HEK293 (cell line): Measurements from ENCODE around the gene MAD2L1BP.

Experiments
- BCL11A ChIP-seq: fragments of 450-650 bp; formaldehyde crosslinking; IDR thresholded peaks from 2 replicates; pipeline ENCODE4 v1.5.1; 2016; ENCODE audit warnings: low read depth, missing biosample characterization, missing genetic modification characterization
- KLF10 ChIP-seq: fragments of 450-650 bp; IDR thresholded peaks from 2 replicates; pipeline ENCODE4 v1.5.1; 2018; ENCODE audit warnings: missing biosample characterization, mild to moderate bottlenecking, missing genetic modification characterization
- MZF1 ChIP-seq: fragments of 450-650 bp; formaldehyde crosslinking; IDR thresholded peaks from 2 replicates; pipeline ENCODE4 v1.5.1; 2017; ENCODE audit warnings: missing biosample characterization, missing genetic modification characterization, borderline replicate concordance
- SETDB1 ChIP-seq: IDR thresholded peaks from one replicate; pipeline ENCODE4 v1.6.1; 2017; ENCODE audit warnings: mild to moderate bottlenecking, low read length, moderate library complexity, mixed read lengths; ENCODE audit not compliant: insufficient read length
- ZBTB1 ChIP-seq: fragments of 450-650 bp; formaldehyde crosslinking; IDR thresholded peaks from 2 replicates; pipeline ENCODE4 v1.5.1; 2016; ENCODE audit warnings: missing biosample characterization, missing genetic modification characterization
- ZBTB20 ChIP-seq: fragments of 450-650 bp; formaldehyde crosslinking; IDR thresholded peaks from 2 replicates; pipeline ENCODE4 v1.5.1; 2016; ENCODE audit warnings: missing biosample characterization, missing genetic modification characterization
- ZBTB21 ChIP-seq: fragments of 450-650 bp; formaldehyde crosslinking; IDR thresholded peaks from 2 replicates; pipeline ENCODE4 v1.5.1; 2017; ENCODE audit warnings: missing biosample characterization, missing genetic modification characterization
- ZBTB48 ChIP-seq: fragments of 450-650 bp; formaldehyde crosslinking; IDR thresholded peaks from 2 replicates; pipeline ENCODE4 v1.5.1; 2016; ENCODE audit warnings: missing biosample characterization, missing genetic modification characterization
- ZFHX2 ChIP-seq: fragments of 450-650 bp; formaldehyde crosslinking; conservative IDR thresholded peaks from 2 replicates; pipeline ENCODE4 v1.5.1; 2016; ENCODE audit warnings: missing biosample characterization, missing genetic modification characterization
- ZFP3 ChIP-seq: fragments of 450-650 bp; formaldehyde crosslinking; IDR thresholded peaks from 2 replicates; pipeline ENCODE4 v1.5.1; 2016; ENCODE audit warnings: low read depth, missing biosample characterization, missing genetic modification characterization
- ZFP37 ChIP-seq: fragments of 450-650 bp; formaldehyde crosslinking; IDR thresholded peaks from 2 replicates; pipeline ENCODE4 v1.5.1; 2016; ENCODE audit warnings: missing biosample characterization, missing genetic modification characterization
- ZNF121 ChIP-seq: fragments of 450-650 bp; formaldehyde crosslinking; IDR thresholded peaks from 2 replicates; pipeline ENCODE4 v1.5.1; 2016; ENCODE audit warnings: missing biosample characterization, missing genetic modification characterization
- ZNF157 ChIP-seq: fragments of 450-650 bp; formaldehyde crosslinking; IDR thresholded peaks from 2 replicates; pipeline ENCODE4 v1.5.1; 2016; ENCODE audit warnings: missing biosample characterization, missing genetic modification characterization
- ZNF175 ChIP-seq: fragments of 450-650 bp; formaldehyde crosslinking; IDR thresholded peaks from 2 replicates; pipeline ENCODE4 v1.5.1; 2016; ENCODE audit warnings: missing biosample characterization, missing genetic modification characterization
- ZNF19 ChIP-seq: fragments of 450-650 bp; formaldehyde crosslinking; IDR thresholded peaks from 2 replicates; pipeline ENCODE4; 2016; ENCODE audit warnings: missing biosample characterization, missing genetic modification characterization, low read depth
- ZNF214 ChIP-seq: fragments of 450-650 bp; formaldehyde crosslinking; IDR thresholded peaks from 2 replicates; pipeline ENCODE4 v1.5.1; 2017; ENCODE audit warnings: missing biosample characterization, mild to moderate bottlenecking, missing genetic modification characterization, borderline replicate concordance
- ZNF23 ChIP-seq: fragments of 450-650 bp; formaldehyde crosslinking; IDR thresholded peaks from 2 replicates; pipeline ENCODE4 v1.5.1; 2016; ENCODE audit warnings: missing biosample characterization, missing genetic modification characterization, borderline replicate concordance
- ZNF292 ChIP-seq: fragments of 450-650 bp; formaldehyde crosslinking; IDR thresholded peaks from 2 replicates; pipeline ENCODE4 v1.5.1; 2016; ENCODE audit warnings: low read depth, missing biosample characterization, missing genetic modification characterization, borderline replicate concordance
- ZNF302 ChIP-seq: fragments of 450-650 bp; formaldehyde crosslinking; IDR thresholded peaks from 2 replicates; pipeline ENCODE4 v1.5.1; 2016; ENCODE audit warnings: missing biosample characterization, missing genetic modification characterization, low read depth
- ZNF341 ChIP-seq: fragments of 450-650 bp; formaldehyde crosslinking; IDR thresholded peaks from 2 replicates; pipeline ENCODE4; 2016; ENCODE audit warnings: low read depth, missing biosample characterization, missing genetic modification characterization
- ZNF48 ChIP-seq: fragments of 450-650 bp; formaldehyde crosslinking; IDR thresholded peaks from 2 replicates; pipeline ENCODE4 v1.5.1; 2016; ENCODE audit warnings: missing biosample characterization, missing genetic modification characterization
- ZNF558 ChIP-seq: fragments of 450-650 bp; formaldehyde crosslinking; IDR thresholded peaks from 2 replicates; pipeline ENCODE4 v1.5.1; 2016; ENCODE audit warnings: missing biosample characterization, missing genetic modification characterization
- ZNF560 ChIP-seq: fragments of 450-650 bp; formaldehyde crosslinking; IDR thresholded peaks from 2 replicates; pipeline ENCODE4 v1.5.1; 2017; ENCODE audit warnings: missing biosample characterization, missing genetic modification characterization, borderline replicate concordance
- ZNF561 ChIP-seq: fragments of 450-650 bp; IDR thresholded peaks from 2 replicates; pipeline ENCODE4 v1.5.1; 2018; ENCODE audit warnings: missing biosample characterization, missing genetic modification characterization, borderline replicate concordance
- ZNF600 ChIP-seq: fragments of 450-650 bp; formaldehyde crosslinking; IDR thresholded peaks from 2 replicates; pipeline ENCODE4 v1.5.1; 2016; ENCODE audit warnings: missing biosample characterization, missing genetic modification characterization
- ZNF792 ChIP-seq: fragments of 450-650 bp; formaldehyde crosslinking; IDR thresholded peaks from 2 replicates; pipeline ENCODE4 v1.5.1; 2016; ENCODE audit warnings: missing biosample characterization, missing genetic modification characterization
- ZSCAN23 ChIP-seq: fragments of 450-650 bp; formaldehyde crosslinking; IDR thresholded peaks from 2 replicates; pipeline ENCODE4 v1.5.1; 2016; ENCODE audit warnings: missing biosample characterization, missing genetic modification characterization
- TF ChIP-seq, protein P1 (sequence below): fragments of 450-650 bp; formaldehyde crosslinking; IDR thresholded peaks from 2 replicates; pipeline ENCODE4 v1.5.1; 2017; ENCODE audit warnings: missing biosample characterization, missing genetic modification characterization
- TF ChIP-seq, protein P2 (sequence below): fragments of 450-650 bp; IDR thresholded peaks from 2 replicates; pipeline ENCODE4 v1.5.1; 2018; ENCODE audit warnings: missing biosample characterization, mild to moderate bottlenecking, missing genetic modification characterization
- TF ChIP-seq, protein P3 (sequence below): fragments of 450-650 bp; formaldehyde crosslinking; IDR thresholded peaks from 2 replicates; pipeline ENCODE4 v1.5.1; 2016; ENCODE audit warnings: missing biosample characterization, missing genetic modification characterization, low read depth
- TF ChIP-seq, protein P4 (sequence below): fragments of 450-650 bp; formaldehyde crosslinking; IDR thresholded peaks from 2 replicates; pipeline ENCODE4 v1.5.1; 2016; ENCODE audit warnings: missing biosample characterization, missing genetic modification characterization
- TF ChIP-seq, protein P5 (sequence below): fragments of 450-650 bp; formaldehyde crosslinking; IDR thresholded peaks from 2 replicates; pipeline ENCODE4 v1.5.1; 2017; ENCODE audit warnings: missing biosample characterization, missing genetic modification characterization

MAD2L1BP gene

DNA sequence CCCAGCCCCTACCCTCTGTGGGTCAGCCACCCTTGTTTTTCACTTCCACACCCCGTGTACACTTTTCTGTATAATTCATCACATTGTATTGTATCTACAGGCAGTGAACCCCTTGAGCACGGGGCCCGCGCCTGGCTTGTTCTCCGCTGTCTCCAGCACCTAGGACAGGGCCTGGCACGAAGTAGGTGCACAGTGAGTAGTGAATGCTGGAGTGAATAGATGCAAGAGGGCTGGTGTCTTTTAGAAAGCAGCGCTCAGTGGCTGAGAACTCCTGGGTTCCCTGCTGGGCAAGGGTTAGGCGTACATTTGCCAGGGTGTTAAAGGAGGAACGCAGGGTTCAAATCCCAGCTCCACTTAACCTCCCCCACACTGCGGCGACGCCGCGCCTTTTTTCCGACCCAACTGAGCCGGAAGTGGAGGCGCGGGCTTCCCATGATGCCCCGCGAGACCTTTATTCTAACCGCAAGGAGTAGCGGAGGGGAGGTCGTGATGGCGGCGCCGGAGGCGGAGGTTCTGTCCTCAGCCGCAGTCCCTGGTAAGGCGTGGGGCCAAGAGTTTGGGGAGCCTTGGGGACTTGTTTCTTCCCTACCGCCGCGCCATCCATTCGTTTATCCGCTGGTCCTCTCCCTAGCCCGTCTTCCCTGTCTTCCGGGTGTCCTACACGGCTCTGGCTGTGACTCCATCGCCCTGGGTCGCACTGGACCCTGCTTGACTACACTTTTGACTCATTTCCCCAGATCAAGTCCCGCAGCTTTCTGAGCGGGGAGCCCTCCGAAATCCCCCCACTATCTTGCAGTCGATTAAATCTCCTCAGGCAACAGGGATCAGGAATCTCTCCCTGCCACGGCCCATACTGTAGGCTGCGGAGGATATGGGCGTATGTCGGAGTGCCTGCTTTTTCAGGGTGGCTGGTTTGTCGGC lies at the start of gene MAD2L1BP (continued):
- no peak for TF ChIP-seq ZNF121 (tag by site-specific recombination)
- peak; percentile 73; the same call in 1 of the 2 replicates for TF ChIP-seq ZNF561
- peak; percentile 85 for TF ChIP-seq ZFHX2
- no peak for TF ChIP-seq ZNF558 (tag by site-specific recombination)
- TF ChIP-seq SETDB1, result no peak
- TF ChIP-seq, protein P1, sequence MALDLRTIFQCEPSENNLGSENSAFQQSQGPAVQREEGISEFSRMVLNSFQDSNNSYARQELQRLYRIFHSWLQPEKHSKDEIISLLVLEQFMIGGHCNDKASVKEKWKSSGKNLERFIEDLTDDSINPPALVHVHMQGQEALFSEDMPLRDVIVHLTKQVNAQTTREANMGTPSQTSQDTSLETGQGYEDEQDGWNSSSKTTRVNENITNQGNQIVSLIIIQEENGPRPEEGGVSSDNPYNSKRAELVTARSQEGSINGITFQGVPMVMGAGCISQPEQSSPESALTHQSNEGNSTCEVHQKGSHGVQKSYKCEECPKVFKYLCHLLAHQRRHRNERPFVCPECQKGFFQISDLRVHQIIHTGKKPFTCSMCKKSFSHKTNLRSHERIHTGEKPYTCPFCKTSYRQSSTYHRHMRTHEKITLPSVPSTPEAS (tag by site-specific recombination), result no peak
- TF ChIP-seq ZBTB1, result peak; percentile 90; the same call in 1 of the 2 replicates
- TF ChIP-seq, protein P2, sequence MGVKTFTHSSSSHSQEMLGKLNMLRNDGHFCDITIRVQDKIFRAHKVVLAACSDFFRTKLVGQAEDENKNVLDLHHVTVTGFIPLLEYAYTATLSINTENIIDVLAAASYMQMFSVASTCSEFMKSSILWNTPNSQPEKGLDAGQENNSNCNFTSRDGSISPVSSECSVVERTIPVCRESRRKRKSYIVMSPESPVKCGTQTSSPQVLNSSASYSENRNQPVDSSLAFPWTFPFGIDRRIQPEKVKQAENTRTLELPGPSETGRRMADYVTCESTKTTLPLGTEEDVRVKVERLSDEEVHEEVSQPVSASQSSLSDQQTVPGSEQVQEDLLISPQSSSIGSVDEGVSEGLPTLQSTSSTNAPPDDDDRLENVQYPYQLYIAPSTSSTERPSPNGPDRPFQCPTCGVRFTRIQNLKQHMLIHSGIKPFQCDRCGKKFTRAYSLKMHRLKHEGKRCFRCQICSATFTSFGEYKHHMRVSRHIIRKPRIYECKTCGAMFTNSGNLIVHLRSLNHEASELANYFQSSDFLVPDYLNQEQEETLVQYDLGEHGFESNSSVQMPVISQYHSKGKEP, result 0 out of 2 replicates have a peak, but pooled peaks have one; percentile 8
- TF ChIP-seq ZNF19 (tag by site-specific recombination), result no peak
- TF ChIP-seq, protein P3, sequence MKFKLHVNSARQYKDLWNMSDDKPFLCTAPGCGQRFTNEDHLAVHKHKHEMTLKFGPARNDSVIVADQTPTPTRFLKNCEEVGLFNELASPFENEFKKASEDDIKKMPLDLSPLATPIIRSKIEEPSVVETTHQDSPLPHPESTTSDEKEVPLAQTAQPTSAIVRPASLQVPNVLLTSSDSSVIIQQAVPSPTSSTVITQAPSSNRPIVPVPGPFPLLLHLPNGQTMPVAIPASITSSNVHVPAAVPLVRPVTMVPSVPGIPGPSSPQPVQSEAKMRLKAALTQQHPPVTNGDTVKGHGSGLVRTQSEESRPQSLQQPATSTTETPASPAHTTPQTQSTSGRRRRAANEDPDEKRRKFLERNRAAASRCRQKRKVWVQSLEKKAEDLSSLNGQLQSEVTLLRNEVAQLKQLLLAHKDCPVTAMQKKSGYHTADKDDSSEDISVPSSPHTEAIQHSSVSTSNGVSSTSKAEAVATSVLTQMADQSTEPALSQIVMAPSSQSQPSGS (tag by site-specific recombination), result no peak
- TF ChIP-seq ZFP37 (tag by site-specific recombination), result 0 out of 2 replicates have a peak, but pooled peaks have one; percentile 24
- peak; percentile 58; the same call in 1 of the 2 replicates for TF ChIP-seq KLF10
- TF ChIP-seq ZNF157 (tag by site-specific recombination), result no peak
- TF ChIP-seq ZBTB48 (tag by site-specific recombination), result no peak
- TF ChIP-seq ZNF600 (tag by site-specific recombination), result peak; percentile 85
- no peak for TF ChIP-seq ZFP3 (tag by site-specific recombination)
- TF ChIP-seq ZNF214 (tag by site-specific recombination), result no peak
- TF ChIP-seq, protein P4, sequence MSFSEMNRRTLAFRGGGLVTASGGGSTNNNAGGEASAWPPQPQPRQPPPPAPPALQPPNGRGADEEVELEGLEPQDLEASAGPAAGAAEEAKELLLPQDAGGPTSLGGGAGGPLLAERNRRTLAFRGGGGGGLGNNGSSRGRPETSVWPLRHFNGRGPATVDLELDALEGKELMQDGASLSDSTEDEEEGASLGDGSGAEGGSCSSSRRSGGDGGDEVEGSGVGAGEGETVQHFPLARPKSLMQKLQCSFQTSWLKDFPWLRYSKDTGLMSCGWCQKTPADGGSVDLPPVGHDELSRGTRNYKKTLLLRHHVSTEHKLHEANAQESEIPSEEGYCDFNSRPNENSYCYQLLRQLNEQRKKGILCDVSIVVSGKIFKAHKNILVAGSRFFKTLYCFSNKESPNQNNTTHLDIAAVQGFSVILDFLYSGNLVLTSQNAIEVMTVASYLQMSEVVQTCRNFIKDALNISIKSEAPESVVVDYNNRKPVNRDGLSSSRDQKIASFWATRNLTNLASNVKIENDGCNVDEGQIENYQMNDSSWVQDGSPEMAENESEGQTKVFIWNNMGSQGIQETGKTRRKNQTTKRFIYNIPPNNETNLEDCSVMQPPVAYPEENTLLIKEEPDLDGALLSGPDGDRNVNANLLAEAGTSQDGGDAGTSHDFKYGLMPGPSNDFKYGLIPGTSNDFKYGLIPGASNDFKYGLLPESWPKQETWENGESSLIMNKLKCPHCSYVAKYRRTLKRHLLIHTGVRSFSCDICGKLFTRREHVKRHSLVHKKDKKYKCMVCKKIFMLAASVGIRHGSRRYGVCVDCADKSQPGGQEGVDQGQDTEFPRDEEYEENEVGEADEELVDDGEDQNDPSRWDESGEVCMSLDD (tag by site-specific recombination), result no peak; the same call in 1 of the 2 replicates
- TF ChIP-seq ZNF23 (tag by site-specific recombination), result no peak
- 0 out of 2 replicates have a peak, but pooled peaks have one; percentile 60 for TF ChIP-seq ZSCAN23 (tag by site-specific recombination)
- peak; percentile 46; the same call in 1 of the 2 replicates for TF ChIP-seq ZBTB20
- no peak for TF ChIP-seq BCL11A (tag by site-specific recombination)
- TF ChIP-seq, protein P5, sequence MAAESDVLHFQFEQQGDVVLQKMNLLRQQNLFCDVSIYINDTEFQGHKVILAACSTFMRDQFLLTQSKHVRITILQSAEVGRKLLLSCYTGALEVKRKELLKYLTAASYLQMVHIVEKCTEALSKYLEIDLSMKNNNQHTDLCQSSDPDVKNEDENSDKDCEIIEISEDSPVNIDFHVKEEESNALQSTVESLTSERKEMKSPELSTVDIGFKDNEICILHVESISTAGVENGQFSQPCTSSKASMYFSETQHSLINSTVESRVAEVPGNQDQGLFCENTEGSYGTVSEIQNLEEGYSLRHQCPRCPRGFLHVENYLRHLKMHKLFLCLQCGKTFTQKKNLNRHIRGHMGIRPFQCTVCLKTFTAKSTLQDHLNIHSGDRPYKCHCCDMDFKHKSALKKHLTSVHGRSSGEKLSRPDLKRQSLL (tag by site-specific recombination), result peak; percentile 89
- TF ChIP-seq ZNF792, result no peak
- no peak for TF ChIP-seq ZNF560 (tag by site-specific recombination)
- TF ChIP-seq ZBTB21 (tag by site-specific recombination), result peak; percentile 12; the same call in 1 of the 2 replicates
- no peak for TF ChIP-seq MZF1 (tag by site-specific recombination)
- no peak for TF ChIP-seq ZNF175 (tag by site-specific recombination)
- peak; percentile 28; the same call in 1 of the 2 replicates for TF ChIP-seq ZNF341 (tag by site-specific recombination)
- no peak for TF ChIP-seq ZNF292 (tag by site-specific recombination)
- TF ChIP-seq ZNF302 (tag by site-specific recombination), result no peak
- TF ChIP-seq ZNF48, result no peak
